Measurements from ENCODE around the gene ARV1.
"Not testable (repeated sequence)": the region's sequence is repeated elsewhere in the genome, so short reads cannot be mapped to it uniquely, and the experiment has no call there.

The ARV1 gene

GRCh38 chr1:231040800-231041718, 62.2 kb downstream of the ARV1 start:
- in situ Hi-C loops (cut with MboI; ENCODE audit: low sequenced_read_pairs) = no loop called here

GRCh38 chr1:231041719-231042261, 62.9 kb downstream of the ARV1 start:
- in situ Hi-C loops (cut with MboI; ENCODE audit: low sequenced_read_pairs) = no loop called here

- in situ Hi-C loops (cut with MboI; ENCODE audit: low sequenced_read_pairs) = no loop called here
These were observed 65.7 kb downstream of the ARV1 start for GRCh38 chr1:231044588-231044987.

- in situ Hi-C loops (cut with MboI; ENCODE audit: low sequenced_read_pairs) = no loop called here
These were observed 66.4 kb downstream of the ARV1 start for GRCh38 chr1:231045286-231045685.

GRCh38 chr1:231045921-231046729, 67.2 kb downstream of the ARV1 start:
- in situ Hi-C loops (cut with MboI; ENCODE audit: low sequenced_read_pairs) = not testable (repeated sequence)

GRCh38 chr1:231046730-231047395, 68.0 kb downstream of the ARV1 start:
- in situ Hi-C loops (cut with MboI; ENCODE audit: low sequenced_read_pairs) = no loop called here

- in situ Hi-C loops (cut with MboI; ENCODE audit: low sequenced_read_pairs) = not testable (repeated sequence)
These were observed 68.6 kb downstream of the ARV1 start for GRCh38 chr1:231047529-231047928.

- in situ Hi-C loops (cut with MboI; ENCODE audit: low sequenced_read_pairs) = not testable (repeated sequence)
These were observed 69.5 kb downstream of the ARV1 start for GRCh38 chr1:231048419-231048818.

GRCh38 chr1:231049121-231049979, 70.5 kb downstream of the ARV1 start:
- in situ Hi-C loops (cut with MboI; ENCODE audit: low sequenced_read_pairs) = no loop called here

All from hTERT RPE-1 (cell line).